Hypothalamus (tissue), 51 donors: ENCODE results near the gene YAP1.

Experiments
- DNase-seq, 51 donors: peaks; one replicate each; lab custom pipeline; 2025; lab: John Stamatoyannopoulos, UW

The YAP1 gene

GRCh38 chr11:102155676-102156075, 45.4 kb downstream of the YAP1 start:
- DNase-seq, result no peak

GRCh38 chr11:102157219-102157618, 47.0 kb downstream of the YAP1 start:
- no peak for DNase-seq

GRCh38 chr11:102158164-102158735, 48.0 kb downstream of the YAP1 start:
- DNase-seq, result no peak

GRCh38 chr11:102163368-102163767, 53.1 kb downstream of the YAP1 start:
- DNase-seq, result no peak

GRCh38 chr11:102166175-102167064, 56.2 kb downstream of the YAP1 start:
- DNase-seq, result no peak

- no peak for DNase-seq
These were observed 58.2 kb downstream of the YAP1 start for GRCh38 chr11:102168481-102168880.

- no peak for DNase-seq
These were observed 60.9 kb downstream of the YAP1 start for GRCh38 chr11:102171101-102171500.

- DNase-seq, result no peak
These were observed 62.0 kb downstream of the YAP1 start for GRCh38 chr11:102172127-102172848.

GRCh38 chr11:102177126-102177525, 66.9 kb downstream of the YAP1 start:
- no peak for DNase-seq

GRCh38 chr11:102177974-102178631, 67.9 kb downstream of the YAP1 start:
- no peak for DNase-seq

GRCh38 chr11:102179371-102179770, 69.1 kb downstream of the YAP1 start:
- DNase-seq, result no peak

GRCh38 chr11:102184269-102184987, 74.2 kb downstream of the YAP1 start:
- no peak for DNase-seq

- no peak for DNase-seq
These were observed 76.4 kb downstream of the YAP1 start for GRCh38 chr11:102186551-102187191.

- no peak for DNase-seq
These were observed 77.3 kb downstream of the YAP1 start for GRCh38 chr11:102187416-102188151.

- no peak for DNase-seq
These were observed 78.2 kb downstream of the YAP1 start for GRCh38 chr11:102188488-102188887.

- DNase-seq, result no peak
These were observed 81.6 kb downstream of the YAP1 start for GRCh38 chr11:102191832-102192231.

GRCh38 chr11:102192349-102193066, 82.3 kb downstream of the YAP1 start:
- DNase-seq, result no peak

GRCh38 chr11:102194257-102194656, 84.0 kb downstream of the YAP1 start:
- DNase-seq, result no peak
